Smooth muscle cell (in vitro differentiated cells): ENCODE data around the gene TMEM53. TPM values are rescaled to one million over a fixed set of nuclear protein-coding genes. Genes with fewer than 3 reads are reported as not detected.

Source experiments
- DNase-seq: peaks from one replicate; lab custom pipeline; 2025; ENCODE audit not compliant: unreplicated experiment; lab: John Stamatoyannopoulos, UW
- H2AFZ ChIP-seq: fragments of 200-600 bp; sonication (generic); 2 replicates; pipeline ENCODE4 v1.6.0; 2016; ENCODE audit warnings: antibody characterized with exemption, low read depth, mild to moderate bottlenecking
- H3F3A ChIP-seq: fragments of 200-600 bp; sonication (generic); 2 replicates; pipeline ENCODE4 v1.6.0; 2017; ENCODE audit warnings: antibody characterized with exemption, low read depth
- H3K27ac ChIP-seq: fragments of 200-600 bp; sonication (generic); 2 replicates; pipeline ENCODE4 v1.5.1; 2016; ENCODE audit warnings: low read depth, mild to moderate bottlenecking
- H3K27me3 ChIP-seq: fragments of 200-600 bp; sonication (generic); 2 replicates; pipeline ENCODE4 v1.6.1; 2016; ENCODE audit warnings: low read depth, mild to moderate bottlenecking
- H3K36me3 ChIP-seq: fragments of 200-600 bp; sonication (generic); 2 replicates; pipeline ENCODE4 v1.5.1; 2016; ENCODE audit warnings: low read depth
- H3K4me1 ChIP-seq: fragments of 200-600 bp; sonication (generic); 2 replicates; pipeline ENCODE4 v1.5.1; 2016; ENCODE audit warnings: low read depth
- H3K4me2 ChIP-seq: fragments of 200-600 bp; sonication (generic); 2 replicates; pipeline ENCODE4 v1.6.0; 2016; ENCODE audit warnings: mild to moderate bottlenecking
- H3K4me3 ChIP-seq: fragments of 200-600 bp; sonication (generic); 2 replicates; pipeline ENCODE4 v1.5.1; 2016; ENCODE audit warnings: mild to moderate bottlenecking
- H3K79me2 ChIP-seq: fragments of 200-600 bp; sonication (generic); 2 replicates; pipeline ENCODE4 v1.6.0; 2016; ENCODE audit warnings: low read depth, mild to moderate bottlenecking
- H3K9ac ChIP-seq: fragments of 200-600 bp; sonication (generic); 2 replicates; pipeline ENCODE4 v1.6.0; 2016; ENCODE audit warnings: low read depth
- H3K9me3 ChIP-seq: fragments of 200-600 bp; sonication (generic); replicated peaks from 2 replicates; pipeline ENCODE4 v1.5.1; 2016; ENCODE audit warnings: low read depth
- H4K20me1 ChIP-seq: fragments of 200-600 bp; sonication (generic); 2 replicates; pipeline ENCODE4 v1.6.0; 2016; ENCODE audit warnings: low read depth
- WGBS: methylation state at CpG from one replicate; pipeline ENCODE4 v1.1.7; 2016; ENCODE audit warnings: low lambda C conversion rate; 5-methylcytosine and 5-hydroxymethylcytosine counted together
- polyA plus RNA-seq: library from polyadenylated mRNA; unstranded; fragments of >200 nt; fragmentation: Nextera tagmentation; extraction: Ambion mirVana; gene quantifications from 2 replicates; pipeline ENCODE4 v1.2.1, GENCODE V29; 2016
- total RNA-seq: library from RNA; depleted of rRNA; stranded (reverse); fragments of >200 nt; gene quantifications from 2 replicates; pipeline ENCODE4 v1.2.3, GENCODE V29; 2014
- TF ChIP-seq, protein P1 (sequence below): fragments of 200-600 bp; sonication (generic); IDR thresholded peaks from 2 replicates; pipeline ENCODE4 v1.5.1; 2017; ENCODE audit warnings: borderline replicate concordance, mild to moderate bottlenecking, antibody characterized with exemption; ENCODE audit not compliant: insufficient read depth, poor library complexity, severe bottlenecking

Gene TMEM53
- total and polyA plus RNA-seq, 2 experiments from 2014 or later, result 8.1 to 15.5 TPM

DNA sequence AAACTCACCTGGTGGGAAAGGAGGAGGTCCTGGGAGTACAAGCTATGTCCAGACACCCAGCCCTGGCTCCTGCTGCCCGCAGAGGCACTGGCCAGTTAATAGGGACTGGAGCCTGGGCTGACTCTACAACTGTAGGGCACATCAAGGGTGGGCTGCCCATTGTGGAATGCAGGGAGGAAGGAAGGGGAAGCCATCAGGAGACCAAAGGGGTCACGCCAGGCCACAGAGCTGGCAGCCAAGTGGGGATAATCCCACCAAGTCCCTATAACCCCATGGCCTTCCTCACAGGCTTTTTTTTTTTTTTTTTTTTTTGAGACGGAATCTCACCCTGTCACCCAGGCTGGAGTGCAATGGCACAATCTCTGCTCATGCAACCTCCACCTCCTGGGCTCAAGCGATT, 14.7 kb downstream of the TMEM53 start:
- TF ChIP-seq, protein P1, sequence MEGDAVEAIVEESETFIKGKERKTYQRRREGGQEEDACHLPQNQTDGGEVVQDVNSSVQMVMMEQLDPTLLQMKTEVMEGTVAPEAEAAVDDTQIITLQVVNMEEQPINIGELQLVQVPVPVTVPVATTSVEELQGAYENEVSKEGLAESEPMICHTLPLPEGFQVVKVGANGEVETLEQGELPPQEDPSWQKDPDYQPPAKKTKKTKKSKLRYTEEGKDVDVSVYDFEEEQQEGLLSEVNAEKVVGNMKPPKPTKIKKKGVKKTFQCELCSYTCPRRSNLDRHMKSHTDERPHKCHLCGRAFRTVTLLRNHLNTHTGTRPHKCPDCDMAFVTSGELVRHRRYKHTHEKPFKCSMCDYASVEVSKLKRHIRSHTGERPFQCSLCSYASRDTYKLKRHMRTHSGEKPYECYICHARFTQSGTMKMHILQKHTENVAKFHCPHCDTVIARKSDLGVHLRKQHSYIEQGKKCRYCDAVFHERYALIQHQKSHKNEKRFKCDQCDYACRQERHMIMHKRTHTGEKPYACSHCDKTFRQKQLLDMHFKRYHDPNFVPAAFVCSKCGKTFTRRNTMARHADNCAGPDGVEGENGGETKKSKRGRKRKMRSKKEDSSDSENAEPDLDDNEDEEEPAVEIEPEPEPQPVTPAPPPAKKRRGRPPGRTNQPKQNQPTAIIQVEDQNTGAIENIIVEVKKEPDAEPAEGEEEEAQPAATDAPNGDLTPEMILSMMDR, result no peak
- no peaks in the 10 kb centered on the region for H3F3A ChIP-seq
- no peaks in the 10 kb centered on the region for H3K79me2 ChIP-seq
- H3K36me3 ChIP-seq, result no peaks in the 10 kb centered on the region
- H3K4me3 ChIP-seq, result no peak overlapping the region
- no peak overlapping the region for H2AFZ ChIP-seq
- DNase-seq, result no peak
- no peak overlapping the region for H3K27ac ChIP-seq
- H3K9ac ChIP-seq, result no peak overlapping the region
- no peak overlapping the region for H3K4me2 ChIP-seq
- no peaks in the 10 kb centered on the region for H3K27me3 ChIP-seq
- no peaks in the 10 kb centered on the region for H3K9me3 ChIP-seq
- WGBS, result 88% methylated on average over 4 of the region's 4 CpGs
- no peaks in the 10 kb centered on the region for H4K20me1 ChIP-seq
- no peaks in the 10 kb centered on the region for H3K4me1 ChIP-seq

DNA sequence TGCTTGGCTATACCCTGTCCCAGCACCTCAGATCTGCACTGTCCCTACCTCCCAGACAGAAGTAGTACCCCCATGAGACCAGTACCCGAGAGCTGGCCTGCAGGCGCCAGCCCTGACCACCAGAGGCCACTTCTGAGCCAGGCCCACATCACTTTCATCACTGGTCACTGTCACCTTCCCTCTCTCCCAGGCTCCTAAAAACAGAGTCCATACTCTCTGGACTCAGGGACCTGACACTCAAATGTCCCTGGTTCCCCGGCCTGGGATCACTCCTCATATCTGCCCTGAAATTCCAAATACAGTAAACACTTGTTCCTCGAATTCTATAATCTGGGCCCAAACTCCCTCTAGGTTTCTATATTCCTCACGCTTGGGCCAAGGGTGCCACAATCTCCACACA, 18.7 kb downstream of the TMEM53 start:
- no peak overlapping the region for H3K4me2 ChIP-seq
- WGBS, result 63% methylated on average over 5 of the region's 5 CpGs
- H3F3A ChIP-seq, result no peaks in the 10 kb centered on the region
- no peaks in the 10 kb centered on the region for H3K9me3 ChIP-seq
- no peak for DNase-seq
- no peaks in the 10 kb centered on the region for H3K79me2 ChIP-seq
- no peaks in the 10 kb centered on the region for H3K4me1 ChIP-seq
- H2AFZ ChIP-seq, result no peak overlapping the region
- H3K27me3 ChIP-seq, result no peaks in the 10 kb centered on the region
- TF ChIP-seq, protein P1, result peak; percentile 46
- H3K27ac ChIP-seq, result no peak overlapping the region
- H3K9ac ChIP-seq, result no peak overlapping the region
- H3K4me3 ChIP-seq, result no peak overlapping the region
- no peaks in the 10 kb centered on the region for H4K20me1 ChIP-seq
- no peaks in the 10 kb centered on the region for H3K36me3 ChIP-seq

DNA sequence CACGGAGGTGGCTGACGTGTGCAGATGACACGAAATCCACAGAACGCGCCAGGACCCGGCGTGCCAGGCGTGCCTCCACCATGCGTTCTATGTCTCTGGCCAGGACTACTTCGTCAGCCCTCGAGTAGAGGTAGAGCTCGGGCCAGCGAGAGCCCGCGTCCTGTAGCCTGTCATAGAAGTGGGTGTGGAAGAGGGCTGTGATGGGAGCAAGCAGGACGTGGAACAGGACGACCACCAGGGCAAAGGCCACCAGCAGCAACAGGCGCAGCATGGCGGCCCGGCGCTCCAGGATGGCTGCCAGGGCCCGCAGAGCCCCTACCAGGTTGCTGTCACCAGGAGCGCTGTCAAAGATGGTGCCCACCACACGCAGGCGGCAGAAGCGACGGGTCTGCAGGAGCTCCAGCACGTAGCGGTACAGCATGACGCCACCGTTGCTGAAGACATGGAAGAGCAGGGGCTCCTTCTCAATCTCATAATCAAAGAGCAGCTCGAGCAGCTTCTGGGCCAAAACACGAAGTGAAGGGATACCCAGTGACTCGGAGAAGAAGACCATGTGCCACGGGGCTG, 19.6 kb downstream of the TMEM53 start:
- H3K9ac ChIP-seq, result no peak overlapping the region
- WGBS, result 94% methylated on average over 34 of the region's 35 CpGs

More for the DNA sequence above, 19.6 kb downstream of the TMEM53 start:
- Histone ChIP-seq H4K20me1 (no peaks in the 10 kb centered on the region), H3K4me3 (no peak overlapping the region), H3K4me1 (peaks cover 3% of the 10 kb centered on the region), H3K79me2 (no peaks in the 10 kb centered on the region), H3K27ac (no peak overlapping the region), H3K9me3 (no peaks in the 10 kb centered on the region), H3K27me3 (no peaks in the 10 kb centered on the region), H3K36me3 (no peaks in the 10 kb centered on the region), H3F3A (no peaks in the 10 kb centered on the region), H2AFZ (no peak overlapping the region), H3K4me2 (no peak overlapping the region)
- TF ChIP-seq, protein P1, result no peak
- no peak for DNase-seq
